Lower leg skin (tissue), 3 donors: ENCODE data around the gene BLOC1S3.

ENCODE experiments used
- POLR2A ChIP-seq, 2 donors: fragments of 450-650 bp; IDR thresholded peaks; one replicate each; pipeline ENCODE4 v1.6.1; 2016 to 2017; ENCODE audit warnings: antibody characterized with exemption in 2 of 2, mild to moderate bottlenecking in 1 of 2, moderate library complexity in 1 of 2
- TF ChIP-seq, protein P1 (sequence below), 3 donors: fragments of 450-650 bp; IDR thresholded peaks; one replicate each; pipeline ENCODE4 v1.5.1; 2016; ENCODE audit warnings: antibody characterized with exemption in 3 of 3, mild to moderate bottlenecking in 3 of 3, moderate library complexity in 2 of 3

DNA sequence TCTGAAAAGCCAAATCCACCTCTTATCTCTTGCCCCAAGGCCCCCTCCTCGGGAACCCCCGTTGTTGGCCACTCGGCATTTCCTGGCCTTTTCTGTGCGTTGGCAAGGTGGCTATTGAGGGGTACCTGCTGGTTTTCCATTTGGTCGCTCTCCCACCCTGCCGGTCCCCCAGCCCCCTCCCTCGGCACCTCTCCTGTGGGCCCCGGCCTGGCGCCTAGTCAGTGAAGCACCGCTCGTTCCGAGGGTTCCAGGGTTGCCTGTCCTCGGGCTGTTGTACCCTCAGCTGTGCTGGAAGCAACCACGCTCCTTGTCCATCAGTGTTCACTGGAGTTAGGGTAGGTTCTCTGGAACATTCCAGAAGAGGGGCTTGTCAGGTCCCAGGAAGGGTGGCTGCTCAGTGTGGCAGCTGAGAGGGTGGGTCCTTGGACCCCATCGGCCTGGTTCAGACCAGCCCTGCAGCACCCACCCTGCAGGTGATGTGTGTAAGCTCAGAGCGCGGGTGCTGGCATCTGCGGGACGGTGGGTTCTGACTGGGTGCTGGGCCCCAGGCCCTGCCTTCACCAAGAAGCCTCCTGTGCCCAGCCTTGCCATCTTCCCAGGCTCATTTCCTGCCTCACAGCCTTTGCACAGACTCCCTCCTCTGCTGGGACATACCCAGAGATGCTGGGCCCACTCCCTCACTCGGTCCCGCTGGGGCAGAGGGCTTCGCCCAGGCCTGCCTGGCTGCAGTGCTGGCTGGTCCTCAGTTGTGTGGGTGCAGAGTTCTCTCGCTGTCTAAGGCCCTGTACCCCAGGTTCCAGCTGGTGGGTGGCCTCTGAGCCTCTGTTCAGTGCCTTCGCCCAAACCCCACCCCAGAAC lies 39.1 kb upstream of the BLOC1S3 start:
- TF ChIP-seq, protein P1, sequence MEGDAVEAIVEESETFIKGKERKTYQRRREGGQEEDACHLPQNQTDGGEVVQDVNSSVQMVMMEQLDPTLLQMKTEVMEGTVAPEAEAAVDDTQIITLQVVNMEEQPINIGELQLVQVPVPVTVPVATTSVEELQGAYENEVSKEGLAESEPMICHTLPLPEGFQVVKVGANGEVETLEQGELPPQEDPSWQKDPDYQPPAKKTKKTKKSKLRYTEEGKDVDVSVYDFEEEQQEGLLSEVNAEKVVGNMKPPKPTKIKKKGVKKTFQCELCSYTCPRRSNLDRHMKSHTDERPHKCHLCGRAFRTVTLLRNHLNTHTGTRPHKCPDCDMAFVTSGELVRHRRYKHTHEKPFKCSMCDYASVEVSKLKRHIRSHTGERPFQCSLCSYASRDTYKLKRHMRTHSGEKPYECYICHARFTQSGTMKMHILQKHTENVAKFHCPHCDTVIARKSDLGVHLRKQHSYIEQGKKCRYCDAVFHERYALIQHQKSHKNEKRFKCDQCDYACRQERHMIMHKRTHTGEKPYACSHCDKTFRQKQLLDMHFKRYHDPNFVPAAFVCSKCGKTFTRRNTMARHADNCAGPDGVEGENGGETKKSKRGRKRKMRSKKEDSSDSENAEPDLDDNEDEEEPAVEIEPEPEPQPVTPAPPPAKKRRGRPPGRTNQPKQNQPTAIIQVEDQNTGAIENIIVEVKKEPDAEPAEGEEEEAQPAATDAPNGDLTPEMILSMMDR (IDR thresholded peaks at IDR 0.05), result no peak
- TF ChIP-seq POLR2A (IDR thresholded peaks at IDR 0.05), result no peak
